ENCODE results near the gene TBXT.

The TBXT gene

DNA sequence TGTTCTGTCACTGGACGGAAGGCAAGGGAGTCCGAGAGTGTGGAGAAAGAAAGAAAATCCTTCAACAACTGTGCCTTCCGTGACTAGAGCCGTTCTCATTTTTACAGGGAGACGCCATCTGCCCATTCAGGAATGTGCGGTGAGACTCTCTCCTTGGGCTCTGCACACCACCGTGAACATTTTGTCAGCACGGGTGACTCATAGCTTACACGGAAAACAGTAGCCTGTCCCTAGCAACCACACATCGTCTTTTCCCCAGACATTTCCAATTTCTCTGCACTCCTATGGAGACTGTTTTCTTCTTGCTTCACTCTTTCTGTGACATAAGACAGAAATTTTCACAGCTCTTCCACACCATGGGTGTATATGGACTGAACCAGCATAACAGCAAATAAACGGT, 55.1 kb downstream of the TBXT start:
- DNase-seq (ENCODE audit: low read depth) = no peak

DNA sequence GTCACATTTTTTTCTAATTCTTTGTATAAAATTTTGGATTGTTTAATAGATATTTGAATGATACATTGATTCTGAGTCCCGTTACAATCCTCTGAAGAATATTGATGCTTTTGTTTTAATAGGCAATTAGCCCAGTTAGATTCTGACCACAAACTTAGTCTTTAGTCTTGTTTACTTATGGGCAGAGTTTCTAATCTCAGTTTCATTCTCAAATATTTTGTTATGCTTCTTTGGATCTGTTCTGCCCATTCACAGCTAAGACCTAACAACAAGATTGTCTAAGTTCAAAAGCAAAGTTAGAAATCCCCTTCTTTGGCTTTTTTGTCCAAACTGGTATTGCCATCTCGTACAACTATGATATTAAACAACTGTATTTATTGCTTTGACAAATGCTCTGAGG, 58.0 kb downstream of the TBXT start:
- DNase-seq (ENCODE audit: low read depth) = no peak

Data from stimulated activated CD8-positive, alpha-beta memory T cell treated with anti-CD3 and anti-CD28 coated beads, Interleukin-15, amount 100 ng/mL, for 24 hours (primary cell).